ENCODE results near the gene SH2D1B.

DNA sequence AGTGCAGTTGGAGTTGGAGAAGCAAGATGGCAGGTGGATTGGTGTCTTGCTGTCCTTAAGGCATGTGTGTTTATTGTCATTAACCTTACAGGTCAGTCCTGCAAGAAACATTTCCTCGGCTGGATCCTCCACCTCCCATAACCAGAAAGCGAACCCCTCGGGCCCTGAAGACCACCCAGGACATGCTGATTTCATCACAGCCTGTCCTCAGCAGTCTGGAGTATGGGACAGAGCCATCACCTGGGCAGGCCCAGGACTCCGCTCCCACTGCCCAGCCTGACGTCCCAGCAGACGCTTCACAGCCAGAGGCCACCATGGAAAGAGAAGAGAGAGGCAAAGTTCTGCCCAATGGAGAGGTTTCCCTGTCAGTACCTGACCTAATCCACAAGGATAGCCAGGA, 28.8 kb downstream of the SH2D1B start:
- TF ChIP-seq, protein P1, sequence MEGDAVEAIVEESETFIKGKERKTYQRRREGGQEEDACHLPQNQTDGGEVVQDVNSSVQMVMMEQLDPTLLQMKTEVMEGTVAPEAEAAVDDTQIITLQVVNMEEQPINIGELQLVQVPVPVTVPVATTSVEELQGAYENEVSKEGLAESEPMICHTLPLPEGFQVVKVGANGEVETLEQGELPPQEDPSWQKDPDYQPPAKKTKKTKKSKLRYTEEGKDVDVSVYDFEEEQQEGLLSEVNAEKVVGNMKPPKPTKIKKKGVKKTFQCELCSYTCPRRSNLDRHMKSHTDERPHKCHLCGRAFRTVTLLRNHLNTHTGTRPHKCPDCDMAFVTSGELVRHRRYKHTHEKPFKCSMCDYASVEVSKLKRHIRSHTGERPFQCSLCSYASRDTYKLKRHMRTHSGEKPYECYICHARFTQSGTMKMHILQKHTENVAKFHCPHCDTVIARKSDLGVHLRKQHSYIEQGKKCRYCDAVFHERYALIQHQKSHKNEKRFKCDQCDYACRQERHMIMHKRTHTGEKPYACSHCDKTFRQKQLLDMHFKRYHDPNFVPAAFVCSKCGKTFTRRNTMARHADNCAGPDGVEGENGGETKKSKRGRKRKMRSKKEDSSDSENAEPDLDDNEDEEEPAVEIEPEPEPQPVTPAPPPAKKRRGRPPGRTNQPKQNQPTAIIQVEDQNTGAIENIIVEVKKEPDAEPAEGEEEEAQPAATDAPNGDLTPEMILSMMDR (IDR thresholded peaks at IDR 0.05 in 8 of 11, conservative IDR thresholded peaks at IDR 0.05 in 3 of 11) = no peak
- no peak for TF ChIP-seq POLR2A (IDR thresholded peaks at IDR 0.05)
- no peak for TF ChIP-seq POLR2AphosphoS5 (IDR thresholded peaks at IDR 0.05)

Data from spleen (tissue), 7 donors.